Hematopoietic multipotent progenitor cell treated with erythropoietin and hydrocortisone succinate and interleukin-3 and kit ligand, for 8 days (in vitro differentiated cells): ENCODE measurements around the gene COL15A1.
"Not testable (repeated sequence)": the region's sequence is repeated elsewhere in the genome, so short reads cannot be mapped to it uniquely, and the experiment has no call there.

Source experiments
- DNase-seq: peaks from one replicate; pipeline ENCODE4 v3.0.0-alpha.2; 2015

COL15A1 gene

DNA sequence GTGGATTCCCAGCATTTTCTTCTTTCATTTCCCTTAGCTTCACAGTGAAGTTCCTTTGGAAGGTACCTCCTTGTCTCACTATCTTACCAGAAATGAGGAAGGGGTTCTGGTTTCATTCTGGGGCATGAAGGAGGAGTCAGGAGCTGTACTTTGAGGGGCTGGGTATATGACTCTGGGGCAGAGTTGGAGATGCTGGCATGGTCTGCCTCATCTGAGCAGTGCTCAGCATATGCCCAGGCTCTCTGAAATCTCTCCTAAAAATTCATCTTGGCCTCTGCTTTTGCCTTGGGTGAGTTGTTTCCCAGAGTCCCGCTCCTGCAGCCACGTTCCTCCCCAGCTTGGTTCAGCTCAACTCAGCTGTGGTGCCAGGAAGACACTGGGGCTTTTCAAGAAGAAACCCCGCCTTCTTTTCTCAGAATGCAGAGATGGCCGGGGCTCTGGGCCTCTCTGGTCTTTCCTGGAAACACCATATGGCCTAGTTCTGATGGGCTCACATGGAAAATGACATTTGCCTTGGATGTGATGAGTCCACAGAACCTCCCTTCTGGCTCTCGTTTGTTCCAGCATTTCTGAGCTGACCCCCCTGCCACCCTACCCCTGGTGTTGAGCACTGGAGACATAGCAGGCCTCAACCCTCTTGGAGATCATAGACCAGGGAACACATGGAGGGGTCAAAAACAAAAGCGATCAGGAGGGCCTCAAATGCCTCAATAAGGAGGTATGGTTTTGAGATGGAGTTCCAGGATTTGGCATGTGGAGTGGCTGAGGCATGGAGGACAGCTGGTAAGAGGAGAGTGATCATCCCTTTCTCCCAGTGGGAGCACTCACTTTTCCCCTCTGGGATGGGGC, 149.2 kb downstream of the COL15A1 start:
- DNase-seq = peak; percentile 91

DNA sequence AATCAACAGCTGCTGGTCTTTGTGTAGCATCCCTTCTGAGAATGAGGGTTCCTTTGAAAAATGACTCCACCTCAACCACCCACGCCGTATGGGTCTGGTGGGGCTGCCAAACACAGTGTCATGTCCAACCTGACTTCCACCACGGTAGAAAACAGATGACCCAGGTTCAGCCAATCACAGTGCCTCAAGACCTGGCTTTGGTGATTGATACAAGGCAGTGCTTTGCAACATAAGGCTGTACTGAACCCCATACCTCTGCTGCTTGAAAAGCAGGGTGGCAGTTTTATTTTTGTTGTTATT, 149.7 kb downstream of the COL15A1 start:
- peak; percentile 35 for DNase-seq

DNA sequence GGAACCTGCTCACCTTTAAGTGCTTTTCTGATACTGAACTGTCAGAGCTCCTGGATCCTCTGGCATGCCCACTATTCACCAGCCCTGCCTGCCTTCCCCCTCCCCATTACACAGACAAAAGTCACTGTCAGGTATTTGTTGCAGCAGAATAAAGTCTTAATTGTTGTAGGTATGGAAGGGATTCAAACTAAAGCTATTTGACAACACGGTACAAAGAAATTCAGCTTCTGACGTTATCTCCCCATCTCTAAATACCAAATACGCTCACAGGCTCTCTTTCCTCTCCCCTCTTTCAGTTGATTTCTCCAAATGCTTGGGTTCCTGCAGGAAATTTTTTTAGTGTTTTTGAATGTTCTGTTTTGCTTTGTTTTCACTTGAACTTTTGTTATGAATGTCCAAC, 151.9 kb downstream of the COL15A1 start:
- no peak for DNase-seq

DNA sequence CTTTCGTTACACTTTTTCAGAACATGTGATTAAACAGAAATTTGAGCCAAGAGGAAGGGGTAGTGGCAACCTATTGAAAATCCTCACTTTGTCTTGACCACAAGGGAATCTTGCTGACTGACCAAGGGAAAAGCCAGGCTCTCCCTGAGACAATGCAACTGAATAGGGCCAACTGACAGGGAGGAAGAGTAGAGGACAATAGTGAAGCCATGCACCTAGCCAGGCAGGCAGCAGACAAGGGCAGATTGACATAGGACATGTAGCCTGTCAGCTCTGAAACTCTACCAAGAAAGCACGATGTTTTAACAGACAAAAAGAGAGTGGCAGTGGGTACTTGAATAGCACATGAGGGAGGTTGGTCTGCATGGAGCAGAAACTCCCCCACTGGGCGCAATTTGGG, 152.7 kb downstream of the COL15A1 start:
- DNase-seq = no peak

DNA sequence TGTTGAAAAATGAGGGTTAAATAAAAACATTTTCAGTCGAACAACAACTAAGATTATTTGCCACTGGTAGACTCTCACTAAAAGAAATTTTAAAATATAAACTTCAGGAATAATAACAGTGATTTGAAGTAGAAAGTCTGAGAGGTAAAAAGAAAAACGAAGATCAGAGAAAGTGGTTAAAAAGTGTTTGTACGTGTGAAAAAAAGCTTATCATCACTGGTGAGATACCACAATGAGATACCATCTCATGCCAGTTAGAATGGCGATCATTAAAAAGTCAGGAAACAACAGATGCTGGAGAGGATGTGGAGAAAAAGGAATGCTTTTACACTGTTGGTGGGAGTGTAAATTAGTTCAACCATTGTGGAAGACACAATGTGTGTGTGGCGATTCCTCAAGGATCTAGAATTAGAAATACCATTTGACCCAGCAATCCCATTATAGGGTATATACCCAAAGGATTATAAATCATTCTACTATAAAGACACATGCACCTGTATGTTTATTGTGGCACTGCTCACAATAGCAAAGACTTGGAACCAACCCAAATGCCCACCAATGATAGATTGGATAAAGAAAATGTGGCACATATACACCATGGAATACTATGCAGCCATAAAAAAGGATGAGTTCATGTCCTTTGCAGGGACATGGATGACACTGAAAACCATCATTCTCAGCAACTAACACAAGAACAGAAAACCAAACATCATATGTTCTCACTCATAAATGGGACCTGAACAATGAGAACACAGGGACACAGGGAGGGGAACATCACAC, 156.3 kb downstream of the COL15A1 start:
- not testable (repeated sequence) for DNase-seq

DNA sequence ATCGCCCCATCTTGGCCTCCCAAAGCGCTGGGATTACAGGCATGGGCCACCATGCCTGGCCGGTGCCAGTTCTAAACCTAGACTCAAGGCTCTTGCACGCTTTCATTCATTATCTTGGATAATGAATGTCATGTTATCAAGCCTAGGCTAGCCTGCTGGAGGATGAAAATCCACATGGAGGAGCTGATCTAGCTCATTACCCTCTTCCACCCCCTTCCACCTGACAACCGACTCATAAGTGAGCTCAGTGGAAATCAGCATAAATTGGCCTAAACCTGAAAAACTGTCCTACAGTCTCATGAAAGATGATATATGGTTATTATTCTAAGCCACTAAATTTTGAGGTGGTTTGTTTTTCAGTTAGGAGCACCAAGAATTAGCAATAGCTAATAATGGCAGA, 157.6 kb downstream of the COL15A1 start:
- DNase-seq = no peak

DNA sequence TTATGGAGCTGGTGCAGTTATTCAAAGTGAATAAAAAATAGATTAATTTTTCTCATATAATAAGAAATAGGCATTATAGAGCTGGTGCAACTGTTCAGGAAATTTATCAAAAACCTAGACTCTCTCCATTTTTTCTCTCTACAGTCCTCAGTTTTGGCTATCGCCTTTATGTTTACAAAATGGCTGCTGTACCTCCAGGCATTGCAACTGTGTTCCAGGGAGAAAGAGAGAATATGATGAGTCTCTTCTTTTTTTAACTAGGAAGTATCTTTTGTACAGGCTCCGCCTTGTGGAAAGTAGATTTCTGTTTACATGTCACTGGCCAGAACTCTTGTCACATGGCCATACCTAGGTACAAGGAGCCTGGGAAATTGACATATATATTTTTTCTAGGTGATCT, 158.1 kb downstream of the COL15A1 start:
- no peak for DNase-seq

DNA sequence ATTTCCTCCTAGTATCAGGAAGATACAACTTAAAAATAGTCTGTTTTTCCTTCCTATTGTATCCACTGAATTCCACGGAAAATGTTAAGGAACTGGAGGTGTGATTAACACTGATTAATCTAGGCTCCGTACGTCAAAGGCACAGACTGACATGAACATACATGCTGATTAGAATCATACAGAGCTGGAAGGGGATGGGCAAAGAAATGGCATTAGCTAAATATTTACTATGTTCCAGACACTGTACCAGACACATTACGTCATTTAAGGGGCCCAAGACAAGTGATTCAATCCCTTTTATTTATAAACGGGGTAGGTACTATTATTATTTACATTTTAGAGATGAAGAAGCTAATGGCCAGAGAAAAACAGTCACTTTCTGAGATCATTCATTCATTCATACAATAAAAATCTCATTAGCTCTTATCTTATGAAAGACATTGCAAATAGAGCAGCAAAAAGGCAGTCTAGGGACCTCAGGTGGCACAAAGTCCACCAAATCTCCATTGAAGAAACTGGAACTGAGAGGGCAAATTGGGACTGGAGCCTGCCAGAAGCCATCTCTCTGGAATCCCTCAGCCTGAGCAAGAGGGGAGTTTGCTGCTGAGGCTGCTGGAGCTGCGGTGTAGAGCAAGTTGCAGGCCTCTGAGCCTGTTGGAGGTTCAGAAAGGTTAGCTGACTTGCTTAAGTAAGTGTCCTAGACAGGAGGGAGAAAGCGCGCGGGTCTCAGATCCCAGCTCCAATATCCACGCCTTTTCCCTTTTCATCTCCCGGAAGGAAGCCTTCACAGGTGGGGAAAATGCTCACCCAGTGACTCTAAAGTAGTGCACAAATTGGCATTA, 159.6 kb downstream of the COL15A1 start:
- DNase-seq = no peak

DNA sequence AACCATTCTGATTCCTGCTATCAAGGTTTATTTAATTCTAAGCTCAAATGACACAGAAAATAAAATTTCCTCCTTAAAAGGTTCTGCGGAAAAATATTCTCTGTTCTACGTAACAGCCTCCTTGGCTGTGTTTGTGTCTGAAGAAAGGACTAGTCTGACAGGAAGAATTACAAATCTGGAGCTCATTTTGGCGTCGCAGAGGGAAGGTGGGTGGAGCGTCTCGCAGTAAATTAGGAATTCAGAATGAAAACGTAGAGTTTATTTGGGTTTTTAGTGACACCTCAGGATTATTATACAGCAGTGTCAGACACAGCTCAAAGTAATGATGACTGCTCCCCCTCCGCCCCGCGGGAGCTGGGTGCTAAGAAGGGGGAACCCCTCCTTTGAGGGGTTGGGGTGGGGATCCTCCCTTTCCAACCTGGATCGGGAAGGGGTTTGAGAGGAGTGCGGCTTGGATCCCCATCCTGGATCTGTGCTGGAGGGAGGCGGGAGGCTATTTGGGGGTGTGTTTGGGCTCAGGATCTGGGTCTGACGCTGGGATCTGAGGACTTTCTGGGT, 160.3 kb downstream of the COL15A1 start:
- no peak for DNase-seq

DNA sequence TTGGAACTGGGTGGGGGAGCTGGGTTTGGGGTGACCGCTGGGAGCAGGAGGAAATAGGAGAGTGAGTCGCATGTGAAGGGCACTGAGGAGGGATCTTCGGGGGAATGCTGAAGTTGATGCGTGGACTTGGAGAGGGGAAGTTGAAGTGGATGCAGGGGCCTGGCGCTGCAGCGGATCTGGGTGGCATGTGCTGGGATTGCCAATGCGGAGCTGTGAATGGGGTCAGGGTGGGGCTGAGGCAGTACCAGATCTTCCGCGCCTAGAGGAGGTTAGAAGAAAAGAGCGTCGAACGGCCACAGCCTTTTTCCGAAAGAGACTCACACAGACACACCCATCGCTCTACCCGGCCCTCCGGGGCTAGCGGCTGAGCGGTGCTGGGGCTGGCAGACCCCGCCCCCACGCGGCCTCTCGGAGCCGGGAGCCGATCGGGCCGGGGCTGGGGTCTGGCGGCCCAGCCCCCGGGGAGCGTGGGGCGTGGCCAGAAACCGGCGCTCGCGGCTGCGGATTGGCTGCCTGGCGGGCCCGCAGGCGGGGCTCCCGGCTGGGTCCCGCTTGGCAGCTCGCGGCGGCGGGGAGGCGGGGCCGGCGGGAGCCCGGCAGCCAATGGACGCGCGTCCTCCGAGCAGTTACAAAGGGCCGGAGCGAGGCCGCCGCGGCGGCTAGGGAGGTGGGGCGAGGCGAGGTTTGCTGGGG, 160.9 kb downstream of the COL15A1 start, which contains the start of gene TGFBR1:
TSS of gene TGFBR1 (plus strand) at position 655 of the 693 bp plus-strand sequence. CDS start 93 bp downstream, outside the sequence.
- DNase-seq = peak; percentile 92

DNA sequence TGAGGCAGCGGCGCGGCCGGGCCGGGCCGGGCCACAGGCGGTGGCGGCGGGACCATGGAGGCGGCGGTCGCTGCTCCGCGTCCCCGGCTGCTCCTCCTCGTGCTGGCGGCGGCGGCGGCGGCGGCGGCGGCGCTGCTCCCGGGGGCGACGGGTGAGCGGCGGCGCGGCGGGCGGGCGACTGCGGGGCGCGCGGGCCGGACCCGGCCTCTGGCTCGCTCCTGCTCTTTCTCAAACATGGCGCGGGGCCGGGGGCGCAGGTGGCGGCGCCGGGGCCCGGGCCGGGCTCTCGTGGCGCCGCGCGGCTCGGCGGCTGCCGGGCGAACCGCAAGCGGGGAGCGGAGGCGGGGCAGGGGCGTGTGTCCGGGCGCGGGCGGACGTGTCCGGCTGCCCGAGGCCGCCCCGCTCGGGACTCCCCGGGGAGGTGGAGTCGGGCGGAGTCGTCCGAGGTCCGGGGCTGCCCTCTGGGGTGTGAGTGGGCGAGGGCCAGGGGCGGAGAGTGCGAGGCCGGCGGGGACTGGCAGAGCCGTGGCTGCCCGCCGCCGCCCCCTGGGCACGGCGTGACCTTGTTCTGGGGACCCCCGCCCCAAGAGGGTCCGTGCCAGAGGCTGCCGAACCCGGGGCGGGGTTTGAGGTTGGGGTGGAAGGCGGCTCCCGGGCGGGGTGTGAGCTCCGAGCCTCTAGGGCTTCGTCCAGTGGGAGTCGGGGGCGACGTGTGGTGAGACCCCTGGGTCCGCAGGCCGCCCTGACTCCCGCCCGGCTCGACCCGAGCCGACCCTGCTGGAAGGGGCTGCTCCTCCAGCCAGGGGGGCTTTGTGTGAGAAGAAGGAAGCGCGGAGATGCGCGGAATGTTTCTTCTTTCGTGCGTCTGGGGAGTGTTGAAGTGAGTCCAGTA, 161.7 kb downstream of the COL15A1 start:
- peak; percentile 45 for DNase-seq

DNA sequence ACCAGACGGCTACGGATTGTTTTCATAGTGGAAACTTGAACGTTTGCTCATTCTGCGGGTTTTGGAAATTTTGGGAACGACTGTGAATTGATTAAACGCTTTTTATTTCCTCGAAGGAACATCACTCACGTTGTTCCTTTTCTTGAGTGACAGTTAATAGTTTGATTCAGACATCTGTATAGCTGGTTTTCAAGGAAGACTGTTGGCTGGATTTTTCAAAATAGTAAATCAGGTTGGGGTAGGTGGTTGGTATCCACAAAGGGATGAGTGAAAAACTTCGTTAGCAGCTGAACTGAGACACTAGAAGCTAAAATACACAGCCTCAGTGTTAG, 162.3 kb downstream of the COL15A1 start:
- DNase-seq = no peak

DNA sequence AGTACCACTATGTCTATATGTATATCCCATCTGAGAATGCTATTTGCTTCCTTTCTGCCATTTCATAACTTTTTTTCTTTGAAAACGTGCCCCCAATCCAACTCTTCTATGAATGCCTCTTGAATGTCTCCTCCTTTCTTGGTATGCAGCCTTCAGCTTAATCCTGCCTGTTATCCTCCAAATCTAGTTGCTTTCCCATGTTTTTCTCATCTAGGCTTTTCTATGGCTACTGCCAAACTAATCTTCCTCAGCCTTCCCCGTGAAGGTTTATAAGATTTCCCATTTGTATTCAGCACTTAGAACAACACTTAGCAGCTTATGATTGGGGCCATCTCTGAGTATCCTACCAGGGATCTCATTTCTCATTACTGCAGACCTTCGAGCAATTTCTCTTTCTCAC, 163.7 kb downstream of the COL15A1 start:
- no peak for DNase-seq

DNA sequence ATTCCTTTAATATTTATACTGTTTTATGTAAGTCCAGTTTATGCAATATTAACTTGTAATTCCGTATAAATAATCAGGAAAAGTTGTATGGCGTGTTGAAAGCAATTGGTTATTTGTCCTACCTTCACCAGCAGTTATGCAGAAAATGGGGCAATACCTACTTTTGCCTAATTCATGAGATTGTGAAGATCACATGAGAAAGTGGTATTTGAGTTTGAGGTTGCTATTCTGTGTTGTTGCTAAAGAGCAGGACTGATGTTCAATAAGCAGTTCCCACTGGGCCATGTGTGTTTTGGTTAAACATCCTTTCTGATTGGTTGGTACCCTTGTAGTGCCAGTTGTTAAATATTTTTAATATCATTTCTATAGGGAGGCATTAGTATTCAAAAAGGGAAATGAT, 164.4 kb downstream of the COL15A1 start:
- no peak for DNase-seq

DNA sequence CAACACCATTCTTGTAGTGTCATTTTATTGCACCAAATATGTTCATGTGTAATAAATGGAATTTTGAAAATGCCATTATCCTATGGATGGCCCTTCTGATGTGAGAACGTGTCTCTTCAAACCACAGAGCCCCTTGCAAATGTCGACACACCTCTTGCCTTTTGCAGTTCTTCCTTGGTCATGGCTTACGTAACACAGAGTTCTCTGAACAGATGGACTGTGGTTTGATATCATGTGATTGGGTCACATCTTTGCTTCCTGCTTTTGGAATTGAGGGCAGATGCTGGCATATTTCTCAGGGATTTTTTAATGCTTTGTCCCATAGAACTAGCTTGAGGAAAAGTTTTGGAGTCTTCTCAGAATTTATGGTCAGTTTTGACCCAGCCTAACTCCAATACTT, 165.8 kb downstream of the COL15A1 start:
- DNase-seq = peak; percentile 61

DNA sequence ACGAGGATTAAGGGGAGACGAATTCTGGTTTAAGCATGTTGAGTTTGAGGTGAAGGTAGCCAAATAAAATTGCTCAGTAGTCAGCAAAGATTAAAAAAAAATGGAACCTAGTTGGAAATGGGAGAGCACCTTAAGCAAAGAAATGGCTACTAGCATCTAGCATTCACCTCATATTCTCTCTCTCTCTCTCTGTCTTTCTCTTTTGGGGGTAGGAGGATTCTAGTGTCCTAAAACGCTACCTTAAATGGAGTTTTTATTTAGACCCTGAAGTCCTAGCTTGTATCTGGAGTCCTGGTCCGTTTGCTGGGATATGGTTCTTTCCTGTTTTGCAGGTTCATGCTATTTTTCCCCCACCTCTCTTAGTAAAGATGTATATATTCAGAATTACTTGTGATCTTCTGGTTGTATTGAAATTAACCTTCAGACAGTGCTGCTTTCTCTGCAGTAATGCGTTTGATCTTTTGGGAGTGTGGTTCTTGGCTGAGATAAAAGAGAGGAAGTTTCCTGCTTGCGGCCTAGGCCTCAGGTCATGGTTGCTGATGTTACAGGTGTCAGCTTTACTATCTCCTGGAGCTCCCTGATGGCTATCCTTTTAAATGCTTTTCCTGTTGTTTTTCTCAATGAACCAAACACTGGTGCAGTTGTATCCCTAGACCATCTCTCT, 169.2 kb downstream of the COL15A1 start:
- DNase-seq = no peak

DNA sequence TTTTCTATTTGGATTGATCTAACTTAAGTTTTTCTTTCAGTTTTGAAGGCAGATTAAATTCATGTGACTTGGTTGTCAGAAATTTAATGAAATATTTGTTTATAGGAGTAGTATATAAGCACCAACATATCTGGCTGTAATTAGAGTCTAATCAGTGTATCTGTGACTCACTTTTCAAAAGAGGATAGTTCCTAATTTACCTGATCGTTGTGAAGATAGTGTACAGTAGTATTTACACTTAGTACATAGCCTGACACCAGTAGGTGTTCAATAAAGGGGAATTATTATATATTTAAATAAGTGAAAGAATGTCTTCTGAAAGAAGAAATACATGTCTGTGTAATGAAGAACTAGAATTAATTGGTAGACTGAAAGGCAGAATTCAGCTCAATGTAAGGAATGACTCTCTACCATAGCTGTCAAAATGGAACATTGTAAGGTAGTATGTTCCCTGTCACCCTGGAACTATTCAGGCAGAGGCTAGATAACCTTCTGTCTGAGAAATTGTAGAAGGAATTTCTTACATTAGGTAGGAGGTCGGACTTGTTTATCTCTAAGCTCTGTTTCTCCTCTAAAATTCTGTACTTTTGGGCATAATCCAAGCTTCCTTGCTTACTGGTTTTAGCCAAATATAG, 169.8 kb downstream of the COL15A1 start:
- no peak for DNase-seq

DNA sequence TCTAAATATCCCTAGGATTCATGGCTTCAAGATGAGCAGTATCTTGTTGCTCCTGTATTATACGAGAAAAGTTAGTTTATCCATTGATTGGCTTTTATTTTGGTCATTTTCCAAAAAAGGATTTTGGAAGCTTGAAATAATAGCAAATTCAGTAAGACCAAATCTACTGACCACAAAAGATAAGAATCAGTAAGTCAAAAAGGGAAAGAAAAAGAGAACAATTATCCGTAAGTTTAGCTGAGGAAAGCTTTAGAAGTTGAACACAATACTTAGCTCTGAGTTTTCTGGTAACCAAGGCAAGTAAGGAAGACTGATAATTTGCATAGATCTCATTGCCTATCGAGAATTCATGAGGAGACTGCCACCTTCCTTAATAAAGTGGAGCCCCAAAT, 170.3 kb downstream of the COL15A1 start:
- no peak for DNase-seq

DNA sequence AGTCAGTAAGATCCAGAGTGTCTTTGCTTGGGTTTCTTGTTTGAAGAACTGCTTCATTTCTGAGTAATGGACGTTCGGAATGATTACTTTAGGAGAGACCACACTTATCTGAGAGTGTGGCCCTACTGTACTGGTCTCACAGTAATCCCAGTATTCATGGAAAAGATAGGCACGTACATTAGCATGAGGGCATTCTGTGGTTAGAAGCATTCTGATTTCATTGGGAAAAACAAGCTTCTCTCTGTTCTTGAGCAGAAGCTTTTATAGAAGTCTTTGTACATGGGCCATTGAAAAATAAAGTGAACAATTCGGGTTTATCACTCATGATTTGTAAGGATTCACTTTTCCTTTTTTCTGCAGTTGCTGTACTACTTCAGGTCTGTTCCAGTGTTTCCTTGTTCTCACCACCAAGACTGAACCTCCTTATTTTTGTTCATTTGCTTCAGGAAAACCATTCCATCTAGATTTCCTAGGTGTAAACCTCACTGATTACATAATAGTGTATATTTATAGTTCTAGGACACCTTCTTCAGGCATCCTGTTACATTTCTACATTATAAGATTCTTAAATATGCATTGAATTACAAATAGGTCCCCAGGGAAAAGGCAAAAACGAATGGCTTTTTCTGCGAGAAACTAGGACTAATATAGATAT, 171.3 kb downstream of the COL15A1 start:
- DNase-seq = no peak

DNA sequence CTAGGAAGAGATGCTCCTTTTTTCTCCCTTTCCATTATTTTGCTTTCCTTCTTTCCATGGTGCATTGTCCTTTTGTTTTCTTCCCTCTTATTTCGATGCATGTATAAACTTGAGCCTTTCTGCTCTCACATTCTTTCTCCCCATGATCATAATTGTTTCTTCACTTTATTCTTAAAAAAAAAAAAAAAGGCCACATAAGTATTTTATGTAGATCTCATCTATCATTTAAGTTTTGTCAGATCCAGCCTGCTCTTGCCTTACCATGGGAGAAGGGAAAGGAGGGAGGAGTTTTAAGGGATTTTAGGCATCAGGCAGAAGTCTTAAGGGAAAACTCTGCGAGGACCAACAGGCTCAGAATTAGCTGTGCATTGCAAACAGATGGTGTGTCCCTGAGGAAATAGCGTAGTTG, 172.3 kb downstream of the COL15A1 start:
- DNase-seq = no peak
